ENCODE results near the gene TRIM44.

GRCh38 chr11:35667257-35667656 is 4.7 kb downstream of the TRIM44 start:
- TF ChIP-seq CTCF (IDR thresholded peaks at IDR 0.05; ENCODE audit: low read length) (no peak), EZH2 (IDR thresholded peaks at IDR 0.05; ENCODE audit: borderline replicate concordance, low read length) (no peak)

All from OCI-LY1 (cell line).